ENCODE results near the gene MTTP. TPM values are rescaled to one million over a fixed set of nuclear protein-coding genes. Genes with fewer than 3 reads are reported as not detected.

MTTP gene
- total RNA-seq, 1 donor from 2014 or later: 0.74 TPM

- DNase-seq (ENCODE audit: low spot score): no peak
Observed at GRCh38 chr4:99668472-99668871, 93.8 kb downstream of the MTTP start.

- no peak for DNase-seq (ENCODE audit: low spot score)
Observed at GRCh38 chr4:99669084-99669483, 94.5 kb downstream of the MTTP start.

GRCh38 chr4:99670409-99671073 lies 95.9 kb downstream of the MTTP start:
- DNase-seq (ENCODE audit: low spot score): no peak

Other genes starting within 250 kb of the MTTP start
- 79.9 TPM for gene ADH1C, start 222.1 kb upstream of the MTTP start, total RNA-seq
- not detected for gene ADH7, start 139.5 kb upstream of the MTTP start, total RNA-seq
- gene C4orf17, start 63.8 kb upstream of the MTTP start, total RNA-seq: not detected
- gene TRMT10A, start 10.8 kb upstream of the MTTP start, total RNA-seq: 4.1 TPM
- not detected for gene C4orf54, start 83.0 kb downstream of the MTTP start, total RNA-seq
- 4.9 TPM for gene DAPP1, start 242.0 kb downstream of the MTTP start, total RNA-seq